Endothelial cell of umbilical vein (primary cell): Measurements from ENCODE around the gene SGPL1.

ENCODE experiments used
- EZH2 ChIP-seq: IDR thresholded peaks from 2 replicates; pipeline ENCODE4 v1.6.1; 2012; ENCODE audit warnings: borderline replicate concordance, low read depth, mild to moderate bottlenecking, moderate library complexity, low read length, inconsistent platforms; ENCODE audit not compliant: severe bottlenecking
- FOS ChIP-seq: IDR thresholded peaks from 2 replicates; pipeline ENCODE4 v1.6.1; 2011; ENCODE audit warnings: mild to moderate bottlenecking, low read length, moderate library complexity, borderline replicate concordance; ENCODE audit not compliant: insufficient read depth
- JUN ChIP-seq: IDR thresholded peaks from 2 replicates; pipeline ENCODE4 v1.6.1; 2011; ENCODE audit warnings: borderline replicate concordance, low read depth; ENCODE audit not compliant: insufficient read length, insufficient read depth
- MYC ChIP-seq: IDR thresholded peaks from one replicate; pipeline ENCODE4 v1.6.1; 2011; ENCODE audit warnings: mild to moderate bottlenecking, low read depth, low read length
- POLR2A ChIP-seq: IDR thresholded peaks from 2 replicates; pipeline ENCODE4 v1.6.1; 2012; ENCODE audit warnings: low read depth, mild to moderate bottlenecking, control low read depth, low read length
- POLR2AphosphoS5 ChIP-seq: IDR thresholded peaks from 2 replicates; pipeline ENCODE4 v1.6.1; 2012; ENCODE audit warnings: low read depth, mild to moderate bottlenecking, control low read depth, low read length, moderate library complexity; ENCODE audit not compliant: insufficient read depth
- TF ChIP-seq, protein P1 (sequence below), 2 donors: IDR thresholded peaks; 1 replicate in 1 of 2; 2 replicates in 1 of 2; pipeline ENCODE4 v1.5.1; 2011; ENCODE audit warnings: low read length in 2 of 2, mild to moderate bottlenecking in 2 of 2, moderate library complexity in 2 of 2, control low read depth in 1 of 2, inconsistent platforms in 1 of 2, low read depth in 1 of 2; ENCODE audit not compliant: insufficient read depth in 1 of 2; ENCODE audit errors: extremely low read depth in 1 of 2
- TF ChIP-seq, protein P2 (sequence below): IDR thresholded peaks from 2 replicates; pipeline ENCODE4 v1.6.1; 2011; ENCODE audit not compliant: insufficient read depth, insufficient read length

GRCh38 chr10:70894416-70894815 is 78.7 kb downstream of the SGPL1 start:
- TF ChIP-seq, protein P1, sequence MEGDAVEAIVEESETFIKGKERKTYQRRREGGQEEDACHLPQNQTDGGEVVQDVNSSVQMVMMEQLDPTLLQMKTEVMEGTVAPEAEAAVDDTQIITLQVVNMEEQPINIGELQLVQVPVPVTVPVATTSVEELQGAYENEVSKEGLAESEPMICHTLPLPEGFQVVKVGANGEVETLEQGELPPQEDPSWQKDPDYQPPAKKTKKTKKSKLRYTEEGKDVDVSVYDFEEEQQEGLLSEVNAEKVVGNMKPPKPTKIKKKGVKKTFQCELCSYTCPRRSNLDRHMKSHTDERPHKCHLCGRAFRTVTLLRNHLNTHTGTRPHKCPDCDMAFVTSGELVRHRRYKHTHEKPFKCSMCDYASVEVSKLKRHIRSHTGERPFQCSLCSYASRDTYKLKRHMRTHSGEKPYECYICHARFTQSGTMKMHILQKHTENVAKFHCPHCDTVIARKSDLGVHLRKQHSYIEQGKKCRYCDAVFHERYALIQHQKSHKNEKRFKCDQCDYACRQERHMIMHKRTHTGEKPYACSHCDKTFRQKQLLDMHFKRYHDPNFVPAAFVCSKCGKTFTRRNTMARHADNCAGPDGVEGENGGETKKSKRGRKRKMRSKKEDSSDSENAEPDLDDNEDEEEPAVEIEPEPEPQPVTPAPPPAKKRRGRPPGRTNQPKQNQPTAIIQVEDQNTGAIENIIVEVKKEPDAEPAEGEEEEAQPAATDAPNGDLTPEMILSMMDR (IDR thresholded peaks at IDR 0.05; ENCODE audit: extremely low read depth in 1 of 2, insufficient read depth in 1 of 2, low read depth in 1 of 2, low read length in 2 of 2): no peak
- no peak for TF ChIP-seq POLR2A
- no peak for TF ChIP-seq MYC
- no peak for TF ChIP-seq POLR2AphosphoS5
- no peak for TF ChIP-seq EZH2
- TF ChIP-seq, protein P2, sequence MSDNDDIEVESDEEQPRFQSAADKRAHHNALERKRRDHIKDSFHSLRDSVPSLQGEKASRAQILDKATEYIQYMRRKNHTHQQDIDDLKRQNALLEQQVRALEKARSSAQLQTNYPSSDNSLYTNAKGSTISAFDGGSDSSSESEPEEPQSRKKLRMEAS: no peak
- no peak for TF ChIP-seq JUN
- no peak for TF ChIP-seq FOS
